Nephron progenitor cell (in vitro differentiated cells): Measurements from ENCODE around the gene TEX2.

Experiments
- DNase-seq: peaks from one replicate; pipeline ENCODE4 v3.0.0; 2021
- H3K27ac Mint-ChIP-seq: 2 replicates; pipeline ENCODE4 v1.8.0; 2021; ENCODE audit warnings: mild to moderate bottlenecking, moderate library complexity, mixed read lengths
- H3K27me3 Mint-ChIP-seq: 2 replicates; pipeline ENCODE4 v1.8.0; 2021; ENCODE audit warnings: mild to moderate bottlenecking, low read depth, mixed read lengths; ENCODE audit not compliant: poor library complexity
- H3K36me3 Mint-ChIP-seq: 2 replicates; pipeline ENCODE4 v1.8.0; 2021; ENCODE audit warnings: low read depth, mixed read lengths
- H3K4me1 Mint-ChIP-seq: 2 replicates; pipeline ENCODE4 v1.8.0; 2021; ENCODE audit warnings: mixed read lengths
- H3K4me3 Mint-ChIP-seq: 2 replicates; pipeline ENCODE4 v1.8.0; 2021; ENCODE audit warnings: mild to moderate bottlenecking, moderate library complexity, mixed read lengths
- H3K9me3 Mint-ChIP-seq: 2 replicates; pipeline ENCODE4 v1.8.0; 2021; ENCODE audit warnings: mild to moderate bottlenecking, moderate library complexity, mixed read lengths
- TF ChIP-seq, protein P1 (sequence below): fragments of 200-600 bp; sonication (generic); IDR thresholded peaks from 2 replicates; pipeline ENCODE4 v1.5.0; 2021; ENCODE audit warnings: antibody characterized with exemption

Gene TEX2

DNA sequence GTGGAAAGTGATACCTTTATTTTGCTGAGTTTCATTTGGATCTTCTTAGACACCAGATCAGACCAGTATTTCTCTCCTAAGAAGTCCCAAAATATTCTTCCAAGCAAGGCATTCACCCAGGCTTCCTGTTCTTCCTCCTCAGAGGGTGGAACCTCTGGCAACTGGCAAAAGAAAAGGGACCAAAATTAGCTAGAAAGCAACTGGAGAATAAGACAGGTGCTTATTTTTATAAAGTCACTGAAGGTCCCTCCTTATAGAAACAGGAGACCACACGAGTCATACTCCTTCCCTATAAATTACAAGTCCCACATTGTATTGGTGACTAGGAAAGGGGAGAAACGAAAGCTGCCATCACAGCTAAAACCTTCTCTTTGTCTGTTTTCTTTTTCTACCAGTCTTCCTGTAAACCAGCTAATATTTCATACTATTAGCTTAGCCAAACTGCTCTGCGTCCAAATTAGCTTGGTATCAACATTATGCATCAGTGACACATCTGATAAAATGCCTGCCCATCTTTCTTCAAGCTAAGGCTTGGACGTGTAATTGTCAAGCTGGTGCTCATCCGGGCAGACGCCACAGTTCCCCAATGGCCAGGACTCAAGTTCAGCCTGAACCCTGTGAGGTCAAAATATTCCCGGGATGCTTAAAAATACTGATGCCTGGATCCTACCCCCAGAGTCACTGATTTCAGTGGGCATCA lies 85.6 kb downstream of the TEX2 start:
- Mint-ChIP-seq H3K9me3 (no peaks in the 10 kb centered on the region), H3K4me3 (no peak overlapping the region), H3K27ac (no peak overlapping the region), H3K36me3 (peaks cover 22% of the 10 kb centered on the region), H3K4me1 (peaks cover 28% of the 10 kb centered on the region), H3K27me3 (no peaks in the 10 kb centered on the region)
- TF ChIP-seq, protein P1, sequence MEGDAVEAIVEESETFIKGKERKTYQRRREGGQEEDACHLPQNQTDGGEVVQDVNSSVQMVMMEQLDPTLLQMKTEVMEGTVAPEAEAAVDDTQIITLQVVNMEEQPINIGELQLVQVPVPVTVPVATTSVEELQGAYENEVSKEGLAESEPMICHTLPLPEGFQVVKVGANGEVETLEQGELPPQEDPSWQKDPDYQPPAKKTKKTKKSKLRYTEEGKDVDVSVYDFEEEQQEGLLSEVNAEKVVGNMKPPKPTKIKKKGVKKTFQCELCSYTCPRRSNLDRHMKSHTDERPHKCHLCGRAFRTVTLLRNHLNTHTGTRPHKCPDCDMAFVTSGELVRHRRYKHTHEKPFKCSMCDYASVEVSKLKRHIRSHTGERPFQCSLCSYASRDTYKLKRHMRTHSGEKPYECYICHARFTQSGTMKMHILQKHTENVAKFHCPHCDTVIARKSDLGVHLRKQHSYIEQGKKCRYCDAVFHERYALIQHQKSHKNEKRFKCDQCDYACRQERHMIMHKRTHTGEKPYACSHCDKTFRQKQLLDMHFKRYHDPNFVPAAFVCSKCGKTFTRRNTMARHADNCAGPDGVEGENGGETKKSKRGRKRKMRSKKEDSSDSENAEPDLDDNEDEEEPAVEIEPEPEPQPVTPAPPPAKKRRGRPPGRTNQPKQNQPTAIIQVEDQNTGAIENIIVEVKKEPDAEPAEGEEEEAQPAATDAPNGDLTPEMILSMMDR: no peak
- DNase-seq: no peak

DNA sequence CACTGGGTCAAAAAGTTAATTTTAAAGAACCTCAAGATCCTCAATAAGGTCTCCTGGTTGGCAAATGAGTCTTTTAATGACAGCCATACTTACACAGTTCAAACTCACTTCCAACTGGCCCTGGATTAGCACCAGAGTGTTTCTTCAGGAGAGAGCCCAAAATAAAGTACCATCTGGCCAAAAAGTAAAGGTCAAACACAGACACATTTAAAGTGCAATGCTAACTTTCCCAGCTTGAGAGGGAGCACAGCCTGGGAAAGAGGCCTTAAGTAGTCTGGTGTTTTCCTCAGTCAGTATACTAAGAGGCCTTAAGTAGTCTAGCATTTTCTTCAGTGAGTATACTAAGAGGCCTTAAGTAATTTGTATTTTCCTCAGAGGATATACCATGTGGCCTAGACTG lies 86.5 kb downstream of the TEX2 start:
- Mint-ChIP-seq H3K27me3 (no peaks in the 10 kb centered on the region), H3K9me3 (no peaks in the 10 kb centered on the region), H3K27ac (no peak overlapping the region), H3K4me3 (no peak overlapping the region), H3K36me3 (peaks cover 24% of the 10 kb centered on the region), H3K4me1 (peaks cover 28% of the 10 kb centered on the region)
- TF ChIP-seq, protein P1: no peak
- no peak for DNase-seq

DNA sequence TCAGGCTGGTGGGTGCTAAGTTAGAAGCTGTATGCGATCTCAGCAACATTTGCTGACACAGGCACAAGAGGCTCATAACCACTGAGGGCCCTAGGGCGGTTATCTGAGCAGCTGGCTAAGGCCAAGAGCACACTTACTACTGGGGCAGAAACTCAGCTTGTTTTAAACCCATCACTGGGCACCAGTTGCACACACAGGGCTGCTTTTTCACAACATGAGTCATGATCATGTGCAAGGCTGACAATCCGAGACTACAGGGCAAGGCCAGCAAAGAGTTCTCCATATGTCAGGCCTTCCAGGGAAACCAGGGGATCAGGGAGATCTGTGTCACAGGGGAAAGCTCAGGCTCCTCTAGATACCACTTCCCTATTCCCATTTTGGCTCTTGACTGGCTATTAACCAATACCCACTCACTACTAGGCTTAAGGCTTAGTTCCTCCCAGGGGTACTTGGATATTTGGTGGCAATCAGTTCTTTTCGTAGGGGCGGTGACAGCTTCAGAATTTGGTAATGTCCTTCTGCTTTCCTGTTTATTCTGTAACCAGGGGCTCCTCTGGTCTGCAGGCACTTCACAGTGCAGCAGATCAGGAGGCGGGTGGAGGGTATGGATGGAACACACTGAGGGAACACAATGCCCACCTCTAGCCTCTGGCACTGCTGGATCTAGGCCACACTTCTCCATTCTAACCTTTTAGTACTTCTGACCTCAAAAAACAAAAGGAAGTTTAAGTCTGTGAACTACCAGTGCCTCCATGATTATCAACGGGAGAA lies 88.2 kb downstream of the TEX2 start:
- Mint-ChIP-seq H3K36me3 (peaks cover 30% of the 10 kb centered on the region), H3K9me3 (no peaks in the 10 kb centered on the region), H3K27me3 (no peaks in the 10 kb centered on the region), H3K4me1 (peaks cover 23% of the 10 kb centered on the region), H3K27ac (no peak overlapping the region), H3K4me3 (no peak overlapping the region)
- DNase-seq: no peak
- TF ChIP-seq, protein P1: no peak

DNA sequence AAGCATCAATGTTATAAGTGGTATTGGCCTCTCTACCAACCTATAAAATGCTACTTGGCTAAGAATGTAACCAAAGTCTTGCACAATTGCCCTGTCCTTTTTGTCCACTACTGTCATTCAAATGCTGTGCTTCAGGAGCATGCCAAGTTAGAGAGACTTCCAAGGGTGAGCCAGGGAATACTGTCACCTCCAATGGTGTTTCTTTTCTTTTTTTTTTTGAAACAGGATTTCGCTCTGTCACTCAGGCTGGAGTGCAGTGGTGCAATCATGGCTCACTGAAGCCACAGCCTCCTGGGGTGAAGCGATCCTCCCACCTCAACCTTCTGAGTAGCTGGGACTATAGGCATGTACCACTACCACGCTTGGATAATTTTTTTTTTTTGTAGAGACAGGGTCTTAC lies 89.4 kb downstream of the TEX2 start:
- TF ChIP-seq, protein P1: no peak
- Mint-ChIP-seq H3K27ac (no peak overlapping the region), H3K27me3 (no peaks in the 10 kb centered on the region), H3K4me1 (peaks cover 21% of the 10 kb centered on the region), H3K9me3 (no peaks in the 10 kb centered on the region), H3K4me3 (no peak overlapping the region), H3K36me3 (peaks cover 27% of the 10 kb centered on the region)
- no peak for DNase-seq

DNA sequence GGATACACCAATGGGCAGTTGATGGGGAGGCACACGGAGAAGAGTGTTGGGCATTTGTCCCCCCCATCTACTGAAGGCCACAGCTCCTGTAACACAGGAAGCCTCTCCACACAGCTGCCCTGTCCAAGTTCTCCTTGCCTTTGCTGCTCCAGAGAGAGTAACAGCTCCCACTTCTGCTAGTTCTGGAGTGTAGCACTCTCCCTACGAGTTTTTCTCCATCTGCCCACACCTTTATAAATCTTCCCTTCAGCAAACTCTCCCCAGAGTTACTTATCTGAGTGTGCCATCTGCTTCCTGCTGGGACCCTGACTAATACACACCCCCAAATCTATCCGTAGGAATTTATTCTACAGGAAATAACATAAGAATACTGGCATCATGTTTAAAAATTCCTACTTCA lies 90.5 kb downstream of the TEX2 start:
- H3K27ac Mint-ChIP-seq: no peak overlapping the region
- no peak overlapping the region for H3K4me3 Mint-ChIP-seq
- H3K9me3 Mint-ChIP-seq: no peaks in the 10 kb centered on the region
- H3K27me3 Mint-ChIP-seq: no peaks in the 10 kb centered on the region
- DNase-seq: no peak
- peaks cover 18% of the 10 kb centered on the region for H3K4me1 Mint-ChIP-seq
- peaks cover 27% of the 10 kb centered on the region for H3K36me3 Mint-ChIP-seq
- TF ChIP-seq, protein P1: no peak
